OCI-LY3 (cell line): ENCODE data around the gene PRXL2B.

Source experiments
- CTCF ChIP-seq: fragments of 200-600, 300-600 bp; sonication (generic); IDR thresholded peaks from 2 replicates; pipeline ENCODE4 v1.5.1; 2014; ENCODE audit warnings: antibody characterized with exemption, low read length, low read depth
- EZH2phosphoT487 ChIP-seq: fragments of 200-600 bp; shearing (Covaris generic); IDR thresholded peaks from 2 replicates; pipeline ENCODE4 v1.6.1; 2018; ENCODE audit warnings: antibody characterized with exemption, mixed run types, low read depth

GRCh38 chr1:2632051-2632430, 45.5 kb downstream of the PRXL2B start:
- TF ChIP-seq CTCF (no peak), EZH2phosphoT487 (no peak)
